GM23338 (cell line): Measurements from ENCODE around the gene SORCS2. TPM values are rescaled to one million over a fixed set of nuclear protein-coding genes. Genes with fewer than 3 reads are reported as not detected.

Experiments
- ATAC-seq: fragments of 200-7000 bp; cut with Tn5 transposase; 3 replicates; pipeline ENCODE4 v1.9.1; 2020
- DNase-seq: peaks from one replicate; pipeline ENCODE4 v3.0.0-alpha.2; 2015; ENCODE audit warnings: low spot score
- H2AFZ ChIP-seq: fragments of 200-600 bp; sonication (generic); 2 replicates; pipeline ENCODE4 v1.8.0; 2016; ENCODE audit warnings: antibody characterized with exemption, mild to moderate bottlenecking, moderate library complexity
- H3F3A ChIP-seq: fragments of 200-600 bp; sonication (generic); replicated peaks from 2 replicates; pipeline ENCODE4 v1.8.0; 2017; ENCODE audit warnings: antibody characterized with exemption, mixed run types, low read depth
- H3K27ac ChIP-seq: fragments of 200-600 bp; sonication (generic); 2 replicates; pipeline ENCODE4 v1.6.1; 2016; ENCODE audit warnings: low read depth
- H3K27me3 ChIP-seq: fragments of 200-600 bp; sonication (generic); 2 replicates; pipeline ENCODE4 v1.8.0; 2016; ENCODE audit warnings: mild to moderate bottlenecking, mixed run types, moderate library complexity; ENCODE audit not compliant: insufficient read depth
- H3K36me3 ChIP-seq: fragments of 200-600 bp; sonication (generic); 2 replicates; pipeline ENCODE4 v1.8.0; 2016; ENCODE audit warnings: mild to moderate bottlenecking; ENCODE audit not compliant: insufficient read depth
- H3K4me1 ChIP-seq: fragments of 200-600 bp; sonication (generic); 2 replicates; pipeline ENCODE4 v1.8.0; 2016; ENCODE audit warnings: mild to moderate bottlenecking, moderate library complexity; ENCODE audit not compliant: insufficient read depth
- H3K4me2 ChIP-seq: fragments of 200-600 bp; sonication (generic); 2 replicates; pipeline ENCODE4 v1.7.1; 2017; ENCODE audit warnings: mixed run types
- H3K4me3 ChIP-seq: fragments of 200-600 bp; sonication (generic); 2 replicates; pipeline ENCODE4 v1.6.1; 2016; ENCODE audit warnings: mixed run types
- H3K79me2 ChIP-seq: fragments of 200-600 bp; sonication (generic); replicated peaks from 2 replicates; pipeline ENCODE4 v1.8.0; 2017; ENCODE audit warnings: mild to moderate bottlenecking; ENCODE audit not compliant: insufficient read depth
- H3K9me2 ChIP-seq: fragments of 200-600 bp; sonication (generic); 2 replicates; pipeline ENCODE4 v1.8.0; 2017; ENCODE audit not compliant: insufficient read depth
- H4K20me1 ChIP-seq: fragments of 200-600 bp; sonication (generic); replicated peaks from 2 replicates; pipeline ENCODE4 v1.8.0; 2017; ENCODE audit warnings: mild to moderate bottlenecking; ENCODE audit not compliant: insufficient read depth
- H3K27ac Mint-ChIP-seq: 2 replicates; pipeline ENCODE4 v1.8.0; 2020; ENCODE audit warnings: inconsistent platforms, mild to moderate bottlenecking, moderate library complexity, mixed read lengths
- H3K27me3 Mint-ChIP-seq: 3 replicates; pipeline ENCODE4 v1.8.0; 2022; ENCODE audit warnings: low read depth, mild to moderate bottlenecking, moderate library complexity, mixed read lengths, inconsistent platforms; ENCODE audit not compliant: insufficient read depth, poor library complexity
- H3K36me3 Mint-ChIP-seq: 3 replicates; pipeline ENCODE4 v1.8.0; 2021; ENCODE audit warnings: low read depth, mild to moderate bottlenecking, inconsistent platforms, moderate library complexity, mixed read lengths
- H3K4me1 Mint-ChIP-seq: 3 replicates; pipeline ENCODE4 v1.8.0; 2020; ENCODE audit warnings: mild to moderate bottlenecking, inconsistent platforms, mixed read lengths
- H3K4me3 Mint-ChIP-seq: 3 replicates; pipeline ENCODE4 v1.8.0; 2021; ENCODE audit warnings: moderate library complexity, mild to moderate bottlenecking, inconsistent platforms, mixed read lengths
- H3K9me3 Mint-ChIP-seq: 3 replicates; pipeline ENCODE4 v1.8.0; 2020; ENCODE audit warnings: moderate library complexity, mild to moderate bottlenecking, inconsistent platforms, mixed read lengths
- CREB1 ChIP-seq: fragments of 250-450 bp; sonication (Bioruptor Pico); IDR thresholded peaks from 2 replicates; pipeline ENCODE4 v1.5.0; 2020; ENCODE audit warnings: low read depth, mild to moderate bottlenecking, moderate library complexity
- EZH2 ChIP-seq: fragments of 200-600 bp; sonication (generic); IDR thresholded peaks from one replicate; pipeline ENCODE4 v1.8.0; 2017; ENCODE audit warnings: antibody characterized with exemption, mild to moderate bottlenecking, low read depth; ENCODE audit not compliant: unreplicated experiment
- EZH2phosphoT487 ChIP-seq: fragments of 200-600 bp; sonication (generic); IDR thresholded peaks from one replicate; pipeline ENCODE4 v1.8.1; 2018; ENCODE audit warnings: antibody characterized with exemption; ENCODE audit not compliant: unreplicated experiment
- JUNB ChIP-seq: IDR thresholded peaks from one replicate; pipeline ENCODE4 v1.6.1; 2016; ENCODE audit warnings: antibody characterized with exemption; ENCODE audit not compliant: unreplicated experiment
- NANOG ChIP-seq: IDR thresholded peaks from 2 replicates; pipeline ENCODE4 v1.6.1; 2016; ENCODE audit warnings: antibody characterized with exemption, borderline replicate concordance
- POLR2AphosphoS5 ChIP-seq: IDR thresholded peaks from 2 replicates; pipeline ENCODE4 v1.6.1; 2016; ENCODE audit warnings: antibody characterized with exemption, low read depth
- STAT1 ChIP-seq: IDR thresholded peaks from one replicate; pipeline ENCODE4 v1.6.1; 2016; ENCODE audit warnings: antibody characterized with exemption; ENCODE audit not compliant: unreplicated experiment
- ZNF114 ChIP-seq: fragments of 250-450 bp; sonication (Bioruptor Pico); IDR thresholded peaks from 2 replicates; pipeline ENCODE4 v1.5.0; 2020; ENCODE audit warnings: mild to moderate bottlenecking, moderate library complexity
- ZNF331 ChIP-seq: fragments of 250-450 bp; sonication (Bioruptor Pico); IDR thresholded peaks from 2 replicates; pipeline ENCODE4 v1.5.0; 2020; ENCODE audit warnings: low read depth, mild to moderate bottlenecking, moderate library complexity
- polyA plus RNA-seq: library from polyadenylated mRNA; unstranded; fragments of >200 nt; fragmentation: Nextera tagmentation; extraction: Ambion mirVana; gene quantifications from 2 replicates; pipeline ENCODE4 v1.2.1, GENCODE V29; 2016
- total RNA-seq: library from RNA; depleted of rRNA; stranded (reverse); fragments of >200 nt; shearing (Covaris generic); gene quantifications from 2 replicates; pipeline ENCODE4 v1.2.3, GENCODE V29; 2014
- TF ChIP-seq, protein P1 (sequence below), 2 experiments: fragments of 200-600 bp in 1 of 2; sonication (generic) in 1 of 2; conservative IDR thresholded peaks; 2 replicates each; pipeline versions ENCODE4 v1.5.1 to v1.6.1; 2016 to 2017; ENCODE audit warnings: antibody characterized with exemption in 2 of 2, low read depth in 2 of 2, mild to moderate bottlenecking in 2 of 2, moderate library complexity in 1 of 2
- TF ChIP-seq, protein P2 (sequence below): IDR thresholded peaks from 2 replicates; pipeline ENCODE4 v1.6.1; 2016; ENCODE audit warnings: antibody characterized with exemption
- TF ChIP-seq, protein P3 (sequence below): fragments of 250-450 bp; sonication (Bioruptor Pico); IDR thresholded peaks from 2 replicates; pipeline ENCODE4 v1.5.0; 2020; ENCODE audit warnings: mild to moderate bottlenecking, moderate library complexity
- TF ChIP-seq, protein P4 (sequence below): IDR thresholded peaks from one replicate; pipeline ENCODE4 v1.6.1; 2018; ENCODE audit warnings: antibody characterized with exemption; ENCODE audit not compliant: unreplicated experiment

SORCS2 gene
- total and polyA plus RNA-seq, 2 experiments from 2014 or later, result 0.47 to 2.4 TPM

DNA sequence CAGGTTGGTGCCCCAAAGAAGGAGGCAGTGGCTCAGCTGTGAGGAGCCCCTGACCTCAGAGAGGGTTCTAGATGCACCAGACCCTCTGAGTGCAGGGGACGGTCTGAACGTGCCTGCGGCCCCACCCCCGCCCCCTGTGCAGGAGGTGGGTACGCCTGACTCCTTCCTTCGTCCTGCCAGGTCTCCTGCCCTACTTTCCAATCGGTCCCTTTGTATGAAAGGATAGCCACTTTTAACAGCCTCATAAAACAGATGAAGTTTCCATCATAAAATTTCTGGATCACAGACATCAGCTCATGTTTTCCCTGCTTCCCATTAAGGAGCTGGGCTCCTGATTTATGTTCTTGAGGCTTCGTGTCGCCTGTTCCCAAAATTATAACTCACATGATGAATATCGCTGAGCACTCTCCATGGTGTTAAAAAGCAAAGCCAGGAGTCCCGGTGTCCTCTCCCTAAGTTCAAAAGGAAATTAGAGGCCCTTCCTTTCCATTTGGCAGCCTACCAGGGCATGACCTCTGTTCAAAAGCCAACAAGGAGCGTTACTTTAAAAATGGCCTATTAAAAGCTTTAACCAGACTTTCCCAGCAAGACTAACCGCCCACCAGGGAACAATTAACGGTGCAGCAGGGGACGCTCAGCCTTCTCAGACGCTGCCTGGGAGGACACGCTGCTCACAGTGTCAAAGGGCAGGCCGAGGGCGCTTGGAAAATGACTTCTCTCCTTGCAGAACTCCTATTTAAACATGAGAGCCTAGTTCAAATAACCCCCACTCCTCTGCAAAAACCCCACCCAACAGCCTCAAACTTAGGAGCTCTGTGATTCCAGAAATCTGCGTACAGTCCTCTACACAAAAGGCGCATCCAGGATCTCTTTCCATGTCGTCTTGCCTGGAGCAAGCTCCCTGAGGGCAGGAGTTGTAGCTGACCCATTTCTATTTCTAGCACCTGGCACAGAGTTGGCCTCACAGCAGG is 565.4 kb downstream of the SORCS2 start:
- TF ChIP-seq STAT1 (no peak), POLR2AphosphoS5 (no peak), ZNF331 (CRISPR knock-in tag) (no peak), NANOG (no peak), ZNF114 (no peak), EZH2phosphoT487 (no peak), JUNB (no peak), CREB1 (CRISPR knock-in tag) (no peak), EZH2 (no peak)
- TF ChIP-seq, protein P1, sequence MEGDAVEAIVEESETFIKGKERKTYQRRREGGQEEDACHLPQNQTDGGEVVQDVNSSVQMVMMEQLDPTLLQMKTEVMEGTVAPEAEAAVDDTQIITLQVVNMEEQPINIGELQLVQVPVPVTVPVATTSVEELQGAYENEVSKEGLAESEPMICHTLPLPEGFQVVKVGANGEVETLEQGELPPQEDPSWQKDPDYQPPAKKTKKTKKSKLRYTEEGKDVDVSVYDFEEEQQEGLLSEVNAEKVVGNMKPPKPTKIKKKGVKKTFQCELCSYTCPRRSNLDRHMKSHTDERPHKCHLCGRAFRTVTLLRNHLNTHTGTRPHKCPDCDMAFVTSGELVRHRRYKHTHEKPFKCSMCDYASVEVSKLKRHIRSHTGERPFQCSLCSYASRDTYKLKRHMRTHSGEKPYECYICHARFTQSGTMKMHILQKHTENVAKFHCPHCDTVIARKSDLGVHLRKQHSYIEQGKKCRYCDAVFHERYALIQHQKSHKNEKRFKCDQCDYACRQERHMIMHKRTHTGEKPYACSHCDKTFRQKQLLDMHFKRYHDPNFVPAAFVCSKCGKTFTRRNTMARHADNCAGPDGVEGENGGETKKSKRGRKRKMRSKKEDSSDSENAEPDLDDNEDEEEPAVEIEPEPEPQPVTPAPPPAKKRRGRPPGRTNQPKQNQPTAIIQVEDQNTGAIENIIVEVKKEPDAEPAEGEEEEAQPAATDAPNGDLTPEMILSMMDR (conservative IDR thresholded peaks at IDR 0.05; ENCODE audit: low read depth in 2 of 2), result no peak
- TF ChIP-seq, protein P2, sequence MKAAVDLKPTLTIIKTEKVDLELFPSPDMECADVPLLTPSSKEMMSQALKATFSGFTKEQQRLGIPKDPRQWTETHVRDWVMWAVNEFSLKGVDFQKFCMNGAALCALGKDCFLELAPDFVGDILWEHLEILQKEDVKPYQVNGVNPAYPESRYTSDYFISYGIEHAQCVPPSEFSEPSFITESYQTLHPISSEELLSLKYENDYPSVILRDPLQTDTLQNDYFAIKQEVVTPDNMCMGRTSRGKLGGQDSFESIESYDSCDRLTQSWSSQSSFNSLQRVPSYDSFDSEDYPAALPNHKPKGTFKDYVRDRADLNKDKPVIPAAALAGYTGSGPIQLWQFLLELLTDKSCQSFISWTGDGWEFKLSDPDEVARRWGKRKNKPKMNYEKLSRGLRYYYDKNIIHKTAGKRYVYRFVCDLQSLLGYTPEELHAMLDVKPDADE, result no peak
- TF ChIP-seq, protein P3, sequence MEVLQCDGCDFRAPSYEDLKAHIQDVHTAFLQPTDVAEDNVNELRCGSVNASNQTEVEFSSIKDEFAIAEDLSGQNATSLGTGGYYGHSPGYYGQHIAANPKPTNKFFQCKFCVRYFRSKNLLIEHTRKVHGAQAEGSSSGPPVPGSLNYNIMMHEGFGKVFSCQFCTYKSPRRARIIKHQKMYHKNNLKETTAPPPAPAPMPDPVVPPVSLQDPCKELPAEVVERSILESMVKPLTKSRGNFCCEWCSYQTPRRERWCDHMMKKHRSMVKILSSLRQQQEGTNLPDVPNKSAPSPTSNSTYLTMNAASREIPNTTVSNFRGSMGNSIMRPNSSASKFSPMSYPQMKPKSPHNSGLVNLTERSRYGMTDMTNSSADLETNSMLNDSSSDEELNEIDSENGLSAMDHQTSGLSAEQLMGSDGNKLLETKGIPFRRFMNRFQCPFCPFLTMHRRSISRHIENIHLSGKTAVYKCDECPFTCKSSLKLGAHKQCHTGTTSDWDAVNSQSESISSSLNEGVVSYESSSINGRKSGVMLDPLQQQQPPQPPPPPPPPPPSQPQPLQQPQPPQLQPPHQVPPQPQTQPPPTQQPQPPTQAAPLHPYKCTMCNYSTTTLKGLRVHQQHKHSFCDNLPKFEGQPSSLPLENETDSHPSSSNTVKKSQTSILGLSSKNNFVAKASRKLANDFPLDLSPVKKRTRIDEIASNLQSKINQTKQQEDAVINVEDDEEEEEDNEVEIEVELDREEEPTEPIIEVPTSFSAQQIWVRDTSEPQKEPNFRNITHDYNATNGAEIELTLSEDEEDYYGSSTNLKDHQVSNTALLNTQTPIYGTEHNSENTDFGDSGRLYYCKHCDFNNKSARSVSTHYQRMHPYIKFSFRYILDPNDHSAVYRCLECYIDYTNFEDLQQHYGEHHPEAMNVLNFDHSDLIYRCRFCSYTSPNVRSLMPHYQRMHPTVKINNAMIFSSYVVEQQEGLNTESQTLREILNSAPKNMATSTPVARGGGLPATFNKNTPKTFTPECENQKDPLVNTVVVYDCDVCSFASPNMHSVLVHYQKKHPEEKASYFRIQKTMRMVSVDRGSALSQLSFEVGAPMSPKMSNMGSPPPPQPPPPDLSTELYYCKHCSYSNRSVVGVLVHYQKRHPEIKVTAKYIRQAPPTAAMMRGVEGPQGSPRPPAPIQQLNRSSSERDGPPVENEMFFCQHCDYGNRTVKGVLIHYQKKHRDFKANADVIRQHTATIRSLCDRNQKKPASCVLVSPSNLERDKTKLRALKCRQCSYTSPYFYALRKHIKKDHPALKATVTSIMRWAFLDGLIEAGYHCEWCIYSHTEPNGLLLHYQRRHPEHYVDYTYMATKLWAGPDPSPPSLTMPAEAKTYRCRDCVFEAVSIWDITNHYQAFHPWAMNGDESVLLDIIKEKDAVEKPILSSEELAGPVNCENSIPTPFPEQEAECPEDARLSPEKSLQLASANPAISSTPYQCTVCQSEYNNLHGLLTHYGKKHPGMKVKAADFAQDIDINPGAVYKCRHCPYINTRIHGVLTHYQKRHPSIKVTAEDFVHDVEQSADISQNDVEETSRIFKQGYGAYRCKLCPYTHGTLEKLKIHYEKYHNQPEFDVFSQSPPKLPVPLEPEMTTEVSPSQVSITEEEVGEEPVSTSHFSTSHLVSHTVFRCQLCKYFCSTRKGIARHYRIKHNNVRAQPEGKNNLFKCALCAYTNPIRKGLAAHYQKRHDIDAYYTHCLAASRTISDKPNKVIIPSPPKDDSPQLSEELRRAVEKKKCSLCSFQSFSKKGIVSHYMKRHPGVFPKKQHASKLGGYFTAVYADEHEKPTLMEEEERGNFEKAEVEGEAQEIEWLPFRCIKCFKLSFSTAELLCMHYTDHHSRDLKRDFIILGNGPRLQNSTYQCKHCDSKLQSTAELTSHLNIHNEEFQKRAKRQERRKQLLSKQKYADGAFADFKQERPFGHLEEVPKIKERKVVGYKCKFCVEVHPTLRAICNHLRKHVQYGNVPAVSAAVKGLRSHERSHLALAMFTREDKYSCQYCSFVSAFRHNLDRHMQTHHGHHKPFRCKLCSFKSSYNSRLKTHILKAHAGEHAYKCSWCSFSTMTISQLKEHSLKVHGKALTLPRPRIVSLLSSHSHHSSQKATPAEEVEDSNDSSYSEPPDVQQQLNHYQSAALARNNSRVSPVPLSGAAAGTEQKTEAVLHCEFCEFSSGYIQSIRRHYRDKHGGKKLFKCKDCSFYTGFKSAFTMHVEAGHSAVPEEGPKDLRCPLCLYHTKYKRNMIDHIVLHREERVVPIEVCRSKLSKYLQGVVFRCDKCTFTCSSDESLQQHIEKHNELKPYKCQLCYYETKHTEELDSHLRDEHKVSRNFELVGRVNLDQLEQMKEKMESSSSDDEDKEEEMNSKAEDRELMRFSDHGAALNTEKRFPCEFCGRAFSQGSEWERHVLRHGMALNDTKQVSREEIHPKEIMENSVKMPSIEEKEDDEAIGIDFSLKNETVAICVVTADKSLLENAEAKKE (CRISPR knock-in tag), result no peak
- TF ChIP-seq, protein P4, sequence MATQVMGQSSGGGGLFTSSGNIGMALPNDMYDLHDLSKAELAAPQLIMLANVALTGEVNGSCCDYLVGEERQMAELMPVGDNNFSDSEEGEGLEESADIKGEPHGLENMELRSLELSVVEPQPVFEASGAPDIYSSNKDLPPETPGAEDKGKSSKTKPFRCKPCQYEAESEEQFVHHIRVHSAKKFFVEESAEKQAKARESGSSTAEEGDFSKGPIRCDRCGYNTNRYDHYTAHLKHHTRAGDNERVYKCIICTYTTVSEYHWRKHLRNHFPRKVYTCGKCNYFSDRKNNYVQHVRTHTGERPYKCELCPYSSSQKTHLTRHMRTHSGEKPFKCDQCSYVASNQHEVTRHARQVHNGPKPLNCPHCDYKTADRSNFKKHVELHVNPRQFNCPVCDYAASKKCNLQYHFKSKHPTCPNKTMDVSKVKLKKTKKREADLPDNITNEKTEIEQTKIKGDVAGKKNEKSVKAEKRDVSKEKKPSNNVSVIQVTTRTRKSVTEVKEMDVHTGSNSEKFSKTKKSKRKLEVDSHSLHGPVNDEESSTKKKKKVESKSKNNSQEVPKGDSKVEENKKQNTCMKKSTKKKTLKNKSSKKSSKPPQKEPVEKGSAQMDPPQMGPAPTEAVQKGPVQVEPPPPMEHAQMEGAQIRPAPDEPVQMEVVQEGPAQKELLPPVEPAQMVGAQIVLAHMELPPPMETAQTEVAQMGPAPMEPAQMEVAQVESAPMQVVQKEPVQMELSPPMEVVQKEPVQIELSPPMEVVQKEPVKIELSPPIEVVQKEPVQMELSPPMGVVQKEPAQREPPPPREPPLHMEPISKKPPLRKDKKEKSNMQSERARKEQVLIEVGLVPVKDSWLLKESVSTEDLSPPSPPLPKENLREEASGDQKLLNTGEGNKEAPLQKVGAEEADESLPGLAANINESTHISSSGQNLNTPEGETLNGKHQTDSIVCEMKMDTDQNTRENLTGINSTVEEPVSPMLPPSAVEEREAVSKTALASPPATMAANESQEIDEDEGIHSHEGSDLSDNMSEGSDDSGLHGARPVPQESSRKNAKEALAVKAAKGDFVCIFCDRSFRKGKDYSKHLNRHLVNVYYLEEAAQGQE, result no peak

More for the DNA sequence above, 565.4 kb downstream of the SORCS2 start:
- Mint-ChIP-seq H3K27ac (no peak overlapping the region), H3K27me3 (peaks cover 11% of the 10 kb centered on the region), H3K36me3 (no peaks in the 10 kb centered on the region), H3K9me3 (no peaks in the 10 kb centered on the region), H3K4me1 (peaks cover 4% of the 10 kb centered on the region; the same call in 2 of the 3 replicates), H3K4me3 (no peak overlapping the region)
- Histone ChIP-seq H3K4me2 (no peak overlapping the region), H3K27me3 (no peaks in the 10 kb centered on the region), H3F3A (0 out of 2 replicates have a peak, but pooled peaks cover 5% of the 10 kb centered on the region), H3K9me2 (no peaks in the 10 kb centered on the region), H3K4me3 (no peak overlapping the region), H4K20me1 (no peaks in the 10 kb centered on the region), H3K4me1 (no peaks in the 10 kb centered on the region), H2AFZ (no peak overlapping the region), H3K79me2 (no peaks in the 10 kb centered on the region), H3K27ac (no peak overlapping the region), H3K36me3 (no peaks in the 10 kb centered on the region)
- ATAC-seq (no peak), DNase-seq (no peak)
